Measurements from ENCODE around the gene KCNN2.
"Not testable (repeated sequence)": the region's sequence is repeated elsewhere in the genome, so short reads cannot be mapped to it uniquely, and the experiment has no call there.

Gene KCNN2

GRCh38 chr5:114427204-114427603 lies 65.3 kb downstream of the KCNN2 start:
- no peak for DNase-seq

- no peak for DNase-seq
Measured at GRCh38 chr5:114430532-114430931, 68.7 kb downstream of the KCNN2 start.

- DNase-seq = not testable (repeated sequence)
Measured at GRCh38 chr5:114432684-114433083, 70.8 kb downstream of the KCNN2 start.

DNA sequence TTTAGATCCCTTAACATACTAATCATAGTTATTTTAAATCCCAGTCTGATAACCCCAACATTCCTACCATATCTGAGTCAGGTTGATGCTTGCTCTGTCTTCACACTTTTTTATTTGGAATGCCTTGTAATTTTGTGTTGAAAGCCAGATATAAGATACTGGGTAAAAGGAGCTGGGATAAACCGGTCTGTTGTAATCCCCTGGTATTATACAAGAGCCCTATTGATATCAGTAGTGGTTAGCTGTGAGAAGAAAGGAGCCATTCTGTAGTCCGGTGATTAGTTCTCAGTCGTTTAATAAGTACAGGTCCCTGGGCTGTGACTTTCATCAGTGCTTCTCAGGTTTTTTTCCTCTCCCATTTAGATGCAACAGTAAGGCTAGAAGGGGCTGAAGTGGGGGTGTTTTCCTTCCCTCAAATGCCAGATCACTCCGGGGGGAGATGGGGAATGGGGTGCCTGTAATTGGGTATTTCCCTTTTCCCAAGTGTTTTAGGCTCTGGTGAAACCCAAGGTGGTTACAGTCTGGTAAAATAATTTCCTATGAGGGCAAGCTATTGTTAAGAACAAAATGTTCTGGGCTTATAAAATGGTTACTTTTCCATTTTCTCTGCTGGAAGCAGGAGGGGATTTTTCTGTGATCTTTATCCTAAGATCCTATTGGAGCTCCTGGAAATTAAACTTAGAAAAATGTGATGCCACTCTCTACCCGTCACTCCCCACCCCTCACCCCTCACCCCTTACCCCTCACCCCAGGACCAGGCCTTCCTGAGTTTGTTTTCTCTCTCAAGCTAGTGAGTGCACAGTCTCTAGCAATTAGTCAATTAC lies 72.7 kb downstream of the KCNN2 start:
- DNase-seq = no peak

DNA sequence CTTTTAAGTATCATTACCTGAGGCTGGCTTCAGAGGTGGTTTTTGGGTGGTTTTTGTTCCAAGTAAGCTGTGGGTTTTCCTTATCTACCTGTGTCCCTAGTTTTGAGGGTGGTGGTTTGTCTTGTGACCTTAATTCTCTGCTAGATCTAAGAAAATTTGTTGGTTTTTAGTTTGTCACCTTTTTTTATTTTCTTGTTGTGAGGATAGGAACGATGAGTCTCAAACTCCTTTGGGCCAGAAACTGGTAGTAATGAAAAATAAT lies 73.3 kb downstream of the KCNN2 start:
- DNase-seq = no peak

DNA sequence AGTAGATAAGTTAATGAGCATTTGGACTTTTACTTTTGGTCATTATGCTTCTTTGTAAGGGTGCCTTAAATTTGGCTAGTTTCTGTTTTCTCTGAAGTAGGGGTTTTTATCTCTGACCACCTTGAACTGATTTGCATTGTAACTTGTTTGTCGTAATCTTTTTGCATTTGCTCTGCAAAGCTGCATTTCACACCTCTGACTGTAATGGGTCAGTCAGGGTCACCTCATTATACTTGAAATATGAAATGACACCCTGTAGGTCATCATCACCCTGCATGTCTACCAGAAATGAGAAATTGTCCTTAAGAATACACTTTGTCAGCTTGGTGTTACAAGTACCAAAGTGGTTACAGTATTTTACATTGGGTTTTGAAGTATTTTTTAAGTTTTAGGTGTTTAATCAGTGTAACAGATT lies 74.0 kb downstream of the KCNN2 start:
- no peak for DNase-seq

- DNase-seq = no peak
Measured at GRCh38 chr5:114437936-114438335, 76.1 kb downstream of the KCNN2 start.

DNA sequence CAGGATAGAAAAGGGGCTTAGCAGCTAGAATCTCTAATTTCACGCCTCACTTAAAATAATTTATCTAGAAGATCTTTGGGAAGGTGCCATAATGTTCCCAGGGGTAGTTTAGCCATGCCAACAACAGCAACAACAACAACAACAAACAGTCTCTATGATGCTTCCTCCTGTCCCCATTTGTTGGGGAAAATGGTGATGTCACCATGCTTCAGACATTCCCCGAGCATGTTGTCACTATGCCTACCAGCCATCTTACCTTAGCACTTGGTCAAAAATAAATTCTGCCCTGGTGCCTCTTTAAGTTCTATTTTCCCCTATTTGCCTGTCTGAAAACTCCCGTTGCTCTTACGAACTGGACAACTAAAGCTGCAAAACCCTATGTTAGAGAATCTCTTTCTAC lies 76.6 kb downstream of the KCNN2 start:
- DNase-seq = no peak

DNA sequence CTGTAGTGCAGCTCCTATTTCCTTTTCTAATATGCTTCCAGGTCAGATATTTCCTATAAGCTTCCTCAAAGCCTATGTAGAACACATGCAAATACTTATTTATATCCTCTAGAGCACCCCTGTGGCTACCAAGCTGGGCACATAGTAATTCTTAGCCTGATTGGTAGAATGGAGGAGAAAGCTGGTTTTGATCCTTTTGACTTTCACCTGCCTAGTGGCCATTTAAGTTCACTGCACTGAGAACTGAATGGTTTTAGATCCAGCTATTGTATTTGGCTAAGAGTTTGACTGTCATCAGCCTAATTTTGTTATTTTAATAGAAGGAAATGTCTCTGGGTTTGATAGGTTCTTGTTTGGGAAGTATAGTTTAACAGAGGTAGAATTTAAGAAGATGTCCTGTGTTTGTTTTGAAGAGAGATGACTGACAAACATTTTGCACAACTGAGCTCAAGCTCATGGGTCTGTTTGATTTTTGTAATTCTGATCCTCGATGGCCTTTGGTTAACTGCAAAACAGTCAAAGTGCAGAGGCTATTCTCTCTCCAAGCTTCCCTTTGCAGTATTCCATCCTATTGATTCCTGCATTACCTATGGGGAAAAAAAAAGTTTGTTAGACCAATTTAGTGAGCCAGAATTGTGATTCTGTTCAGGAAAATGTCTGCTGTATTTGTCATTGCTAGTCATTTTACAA lies 85.4 kb downstream of the KCNN2 start:
- no peak for DNase-seq

- no peak for DNase-seq
Measured at GRCh38 chr5:114448481-114448880, 86.6 kb downstream of the KCNN2 start.

GRCh38 chr5:114449860-114450421 lies 88.1 kb downstream of the KCNN2 start:
- DNase-seq = peak; percentile 29

- no peak for DNase-seq
Measured at GRCh38 chr5:114450437-114450836, 88.6 kb downstream of the KCNN2 start.

DNA sequence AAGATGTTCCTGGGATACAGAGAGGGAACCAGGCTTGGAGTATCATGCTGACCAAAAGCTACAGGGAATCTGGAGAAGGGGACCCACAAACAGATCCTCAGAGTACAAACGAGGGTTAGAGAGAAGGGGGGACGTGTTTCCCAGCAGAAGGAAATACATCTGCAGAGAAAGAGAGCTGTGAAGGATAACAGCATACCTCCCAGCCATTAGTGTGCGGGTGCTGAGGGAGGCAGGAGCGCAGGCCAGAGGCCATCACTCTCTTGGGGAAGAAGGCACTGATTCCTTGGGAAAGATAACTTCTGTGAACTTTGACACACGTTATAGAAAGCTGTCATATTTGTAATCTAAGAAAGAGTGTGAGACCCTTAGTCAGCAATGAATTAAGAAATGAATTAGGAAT lies 96.9 kb downstream of the KCNN2 start:
- no peak for DNase-seq

DNA sequence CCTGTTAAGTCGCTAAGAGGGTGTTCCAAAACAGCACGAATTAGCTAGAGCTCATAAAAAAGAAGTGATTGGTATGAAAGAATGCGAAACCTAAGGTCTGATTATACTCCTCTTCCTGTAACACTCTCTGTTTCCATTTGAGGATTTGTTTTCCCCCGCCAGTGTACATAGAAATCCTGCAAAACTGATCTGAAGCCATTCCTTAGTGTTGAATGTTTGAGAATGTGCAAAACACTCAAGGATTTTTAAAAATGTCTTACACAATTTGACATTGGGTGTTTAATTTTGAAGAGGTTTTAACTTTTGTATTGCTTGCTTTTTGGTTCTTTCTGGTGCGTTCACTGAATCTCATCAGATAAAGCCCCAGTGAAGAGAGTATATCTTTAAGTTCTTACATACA lies 105.3 kb downstream of the KCNN2 start:
- no peak for DNase-seq

DNA sequence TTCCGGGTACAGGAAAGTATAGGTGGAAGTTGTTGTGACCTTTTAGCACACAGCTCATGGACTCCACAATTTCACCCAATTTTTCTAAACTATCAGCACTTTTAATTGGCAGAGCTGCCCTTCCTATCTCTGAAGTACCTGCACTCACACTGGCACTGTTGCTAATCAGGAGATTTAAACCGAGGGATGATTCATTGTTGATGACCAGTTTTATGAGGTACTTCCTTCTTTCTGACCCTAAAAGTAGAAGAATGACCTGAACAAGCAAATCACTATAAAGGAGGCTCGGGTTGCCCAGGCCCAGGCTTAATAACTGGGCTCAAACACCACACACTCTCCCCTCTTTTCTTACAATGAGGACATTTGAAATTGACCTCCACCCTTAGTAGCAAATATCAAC lies 105.9 kb downstream of the KCNN2 start:
- DNase-seq = no peak

GRCh38 chr5:114469372-114469771 lies 107.5 kb downstream of the KCNN2 start:
- DNase-seq = no peak

DNA sequence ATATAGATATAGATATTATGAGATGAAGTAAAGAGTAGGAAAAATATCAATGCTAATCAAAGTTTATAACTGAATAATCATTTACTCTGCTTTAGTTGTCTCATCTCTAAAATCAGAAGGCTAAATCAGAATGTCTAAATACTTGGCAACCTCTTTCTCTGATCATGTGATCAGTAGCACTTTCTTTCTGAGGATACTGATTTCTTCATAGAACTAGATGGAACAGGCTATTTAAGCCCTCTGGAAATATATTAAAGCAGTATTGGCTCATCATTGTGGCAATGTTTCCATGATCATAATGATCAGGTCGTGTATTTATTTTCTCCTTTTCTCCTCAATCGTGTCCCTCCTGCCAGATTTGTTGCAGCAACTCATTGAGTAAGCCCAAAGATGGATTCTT lies 109.7 kb downstream of the KCNN2 start:
- no peak for DNase-seq

DNA sequence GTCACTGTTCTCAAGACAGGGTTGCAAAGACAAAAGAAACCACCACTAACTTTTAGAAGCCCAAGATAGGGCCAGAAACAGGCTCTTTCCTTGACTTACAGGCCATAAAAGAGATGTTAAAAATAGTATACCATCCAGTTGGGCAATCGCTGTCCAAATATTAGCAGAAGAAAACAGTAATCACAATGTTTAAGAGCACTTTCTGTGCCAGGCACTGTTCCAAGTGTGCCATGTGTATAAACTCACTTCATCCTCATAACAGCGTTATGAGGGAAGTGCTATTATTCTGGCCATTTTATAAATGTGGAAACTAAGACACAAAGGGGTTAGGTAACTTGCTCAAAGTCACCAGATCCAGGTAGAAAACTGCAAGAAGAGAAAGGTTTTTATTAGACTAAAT lies 111.7 kb downstream of the KCNN2 start:
- DNase-seq = no peak

DNA sequence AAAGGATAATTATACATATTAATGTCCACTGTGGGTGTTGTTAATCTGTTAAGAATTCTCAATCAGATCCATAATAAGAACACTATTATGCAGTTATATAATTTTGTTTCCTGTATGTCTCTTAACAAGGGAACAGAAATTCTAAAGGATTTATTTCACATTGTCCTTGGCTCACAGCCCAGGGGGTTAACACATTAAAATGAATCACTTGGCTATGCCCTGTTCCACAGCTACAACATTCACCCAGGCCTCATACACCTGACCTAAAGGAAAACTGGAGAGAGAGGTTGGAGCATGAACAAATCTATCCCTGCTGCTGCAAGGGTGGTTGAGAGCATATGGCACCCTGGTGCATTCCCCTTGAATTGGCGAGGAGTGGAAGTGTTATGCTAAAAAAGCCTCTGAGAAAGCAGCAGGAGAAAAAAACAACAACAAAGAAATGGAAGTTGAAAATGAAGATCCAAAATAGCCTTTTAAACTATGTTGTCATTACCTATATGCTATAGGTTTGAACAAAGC lies 116.0 kb downstream of the KCNN2 start:
- no peak for DNase-seq

GRCh38 chr5:114500756-114501155 lies 138.9 kb downstream of the KCNN2 start:
- DNase-seq = no peak

- DNase-seq = no peak
Measured at GRCh38 chr5:114504560-114504959, 142.7 kb downstream of the KCNN2 start.

GRCh38 chr5:114524221-114524620 lies 162.4 kb downstream of the KCNN2 start:
- DNase-seq = no peak

DNA sequence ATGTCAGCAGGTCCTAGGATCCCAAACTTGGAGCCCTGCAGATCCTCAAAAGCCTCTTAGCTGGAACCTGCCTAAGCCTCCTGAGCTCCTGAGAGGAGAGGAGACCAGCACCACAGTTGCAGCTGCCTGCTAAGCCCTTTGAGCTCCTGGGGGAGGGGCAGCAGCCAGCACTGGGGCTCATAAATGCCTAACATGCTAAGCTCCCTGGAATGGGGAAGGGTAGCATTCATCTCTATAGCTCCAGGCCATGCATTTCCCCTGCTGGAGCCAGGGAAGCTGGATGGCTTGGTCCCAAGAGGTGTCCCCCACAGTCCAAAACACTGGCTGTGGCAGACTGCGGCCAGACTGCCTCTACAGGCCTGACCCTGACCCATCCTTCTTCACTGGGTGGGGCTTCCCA lies 182.7 kb downstream of the KCNN2 start:
- DNase-seq = no peak
